ENCODE results near the gene APBB3.

DNA sequence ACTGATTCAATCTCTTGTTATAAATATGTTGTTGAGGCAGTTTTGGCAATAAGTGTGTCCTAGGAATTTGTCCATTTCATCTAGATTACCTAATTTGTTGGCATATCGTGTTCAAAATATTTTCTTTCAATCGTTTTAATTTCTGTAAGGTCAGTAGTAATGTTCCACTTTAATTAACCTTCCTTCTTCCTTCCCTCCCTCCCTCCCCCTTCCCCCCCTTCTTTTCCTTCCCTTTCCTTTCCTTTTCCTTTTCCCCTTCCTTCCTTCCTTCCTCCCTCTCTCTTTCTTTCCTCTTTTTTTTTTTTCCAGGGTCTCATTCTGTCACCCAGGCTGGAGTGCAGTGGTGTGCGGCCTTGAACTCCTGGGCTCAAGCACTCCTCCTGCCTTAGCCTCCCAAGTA lies 41.5 kb upstream of the APBB3 start:
- TF ChIP-seq CTCF (IDR thresholded peaks at IDR 0.05) (no peak), POLR2A (IDR thresholded peaks at IDR 0.05) (no peak)
